CD4-positive, alpha-beta T cell treated with Interleukin-1 beta for 1 hour (primary cell): ENCODE measurements around the gene PSMA7.

Experiments used
- DNase-seq, 2 donors: peaks; one replicate each; pipeline ENCODE4 v3.0.0-alpha.2; 2020 to 2022

The PSMA7 gene

DNA sequence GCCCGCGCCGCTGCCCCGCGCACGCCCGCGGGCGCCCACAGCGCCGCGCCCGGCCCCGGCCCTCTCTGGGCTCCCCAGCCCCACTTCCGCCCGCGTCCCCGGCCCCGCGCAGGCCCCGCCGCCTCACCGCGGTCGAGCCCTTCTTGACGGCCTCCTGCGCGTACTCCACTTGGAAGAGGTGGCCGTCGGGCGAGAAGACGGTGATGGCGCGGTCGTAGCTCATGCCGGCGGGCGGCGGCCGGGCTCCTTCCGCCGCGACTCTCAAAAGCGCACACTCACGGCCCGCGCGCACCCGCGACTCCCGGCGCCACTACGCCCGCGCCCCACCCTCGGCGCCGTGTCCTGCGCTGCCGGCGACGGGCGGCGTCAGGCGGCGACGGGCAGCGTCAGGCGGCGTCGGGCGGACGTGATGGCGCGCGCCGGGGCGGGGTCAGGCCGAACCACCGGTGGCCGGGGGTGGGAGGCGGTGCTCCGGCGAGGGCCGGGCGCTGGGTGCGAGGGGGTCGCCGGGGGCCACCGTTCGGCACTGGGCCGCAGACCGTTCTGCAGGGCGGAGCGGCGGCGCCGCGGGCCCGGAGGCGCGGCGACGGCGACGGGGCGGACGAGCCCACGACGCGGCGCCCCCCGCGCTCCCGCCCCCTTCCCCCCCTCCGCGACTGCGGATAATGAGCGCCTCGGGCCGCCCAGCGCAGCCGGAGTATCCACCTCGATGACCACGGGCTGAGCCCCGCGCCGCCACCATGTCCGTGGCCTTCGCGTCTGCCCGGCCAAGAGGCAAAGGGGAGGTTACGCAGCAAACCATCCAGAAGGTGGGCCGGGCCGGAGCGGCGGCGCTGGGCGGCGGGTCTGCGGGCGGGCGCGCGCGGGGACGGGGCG is at the start of gene PSMA7, which contains the start of gene SS18L1:
TSS of gene PSMA7 (minus strand) at position 314 of the 876 bp plus-strand sequence. CDS start at position 223, 91 bp downstream.
TSS of gene SS18L1 (plus strand) at position 689 of the 876 bp plus-strand sequence. CDS start at position 741, 52 bp downstream.
- DNase-seq: peak; percentile 86 to 87

DNA sequence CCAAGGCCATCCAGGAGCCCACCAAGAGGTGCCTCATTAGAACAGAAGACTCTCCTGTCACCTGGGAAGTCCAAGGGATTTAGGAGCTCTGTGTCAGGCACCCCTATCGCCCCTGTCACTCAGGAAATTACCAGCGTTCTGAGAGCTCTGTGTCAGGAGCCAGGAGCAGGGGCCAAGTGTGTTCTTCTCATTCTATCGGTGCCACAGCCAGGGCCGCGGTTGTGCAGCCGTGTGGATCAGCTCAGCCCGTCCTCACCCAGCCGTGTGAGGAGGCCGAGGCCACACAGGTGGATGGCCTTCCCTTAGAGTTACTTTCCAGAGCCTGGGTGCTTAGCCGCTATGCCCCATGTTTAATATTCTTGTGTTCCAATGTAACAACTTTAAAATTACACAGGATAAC is 49.4 kb upstream of the PSMA7 start:
- no peak for DNase-seq

DNA sequence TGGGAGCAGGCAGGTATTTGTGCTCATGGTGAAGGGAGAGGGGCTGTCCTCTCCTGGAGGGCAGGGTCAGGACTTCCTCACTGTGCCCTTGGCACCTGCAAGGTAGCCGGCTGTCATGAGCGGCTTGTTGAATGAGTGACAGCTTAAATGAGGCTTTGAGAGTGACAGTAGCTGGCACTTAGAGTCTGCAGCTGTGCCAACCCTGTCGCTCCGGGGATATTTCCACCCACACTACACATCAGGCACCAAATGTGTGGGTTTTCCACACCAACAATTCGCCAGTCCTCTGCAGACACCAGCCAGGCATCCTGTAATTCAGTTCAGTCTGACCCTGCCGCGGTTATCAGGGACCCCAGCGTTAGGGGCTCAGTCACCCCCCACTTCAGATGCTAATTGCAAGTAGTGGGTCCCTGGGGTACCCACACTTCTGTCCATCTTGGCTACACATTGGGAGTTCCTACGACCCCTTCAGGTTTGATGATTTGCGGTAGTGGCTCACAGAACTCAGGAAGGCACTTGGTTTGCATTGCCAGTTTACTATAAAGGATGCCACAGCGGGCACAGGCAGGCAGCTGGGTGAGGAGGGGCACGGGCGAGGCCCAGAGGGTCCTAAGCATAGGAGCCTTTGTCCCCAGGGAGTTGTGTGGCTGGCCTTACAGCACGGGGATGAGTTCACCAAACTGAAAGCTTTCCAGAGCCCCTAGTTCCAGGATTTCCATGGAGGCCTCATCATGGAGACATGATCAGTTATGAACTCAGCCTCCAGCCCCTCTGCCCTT is 48.8 kb upstream of the PSMA7 start:
- DNase-seq: no peak

DNA sequence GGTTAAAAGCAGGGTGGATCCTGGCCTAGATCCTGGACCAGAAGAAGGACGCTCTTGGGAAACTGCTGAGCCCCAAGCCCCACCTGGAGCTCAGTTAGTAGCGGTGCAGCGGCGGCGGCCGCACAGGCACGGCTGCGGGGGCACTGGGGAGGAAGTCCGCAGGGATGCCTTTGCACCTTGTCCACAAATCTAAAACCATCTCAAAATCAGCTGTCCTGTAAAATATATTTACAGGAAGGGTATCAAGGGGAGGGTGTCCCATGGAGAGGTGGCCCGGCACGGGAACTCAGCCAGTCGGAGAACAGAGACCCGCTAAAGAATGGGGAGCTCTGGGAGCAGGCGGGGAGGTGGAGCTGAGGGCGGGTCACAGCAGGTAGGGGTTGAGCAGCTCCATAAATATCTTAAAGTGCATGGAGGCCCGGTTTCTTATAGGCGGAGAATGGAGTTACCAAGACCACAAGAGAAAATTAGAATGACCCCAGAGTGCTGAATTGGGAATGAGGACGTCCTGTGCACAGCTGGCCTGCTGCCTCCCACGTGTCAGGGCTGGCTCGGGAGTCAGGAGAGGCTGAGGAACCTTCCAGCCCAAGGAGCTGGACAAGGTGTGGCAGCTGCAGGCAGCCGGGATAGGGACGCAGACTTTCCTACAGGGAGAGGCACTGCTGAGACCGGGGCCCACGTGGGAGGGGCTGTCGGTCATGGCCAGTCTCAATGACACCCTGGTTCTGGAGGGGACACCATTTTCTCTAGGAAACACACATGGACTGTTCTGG is 47.6 kb upstream of the PSMA7 start:
- DNase-seq: no peak

DNA sequence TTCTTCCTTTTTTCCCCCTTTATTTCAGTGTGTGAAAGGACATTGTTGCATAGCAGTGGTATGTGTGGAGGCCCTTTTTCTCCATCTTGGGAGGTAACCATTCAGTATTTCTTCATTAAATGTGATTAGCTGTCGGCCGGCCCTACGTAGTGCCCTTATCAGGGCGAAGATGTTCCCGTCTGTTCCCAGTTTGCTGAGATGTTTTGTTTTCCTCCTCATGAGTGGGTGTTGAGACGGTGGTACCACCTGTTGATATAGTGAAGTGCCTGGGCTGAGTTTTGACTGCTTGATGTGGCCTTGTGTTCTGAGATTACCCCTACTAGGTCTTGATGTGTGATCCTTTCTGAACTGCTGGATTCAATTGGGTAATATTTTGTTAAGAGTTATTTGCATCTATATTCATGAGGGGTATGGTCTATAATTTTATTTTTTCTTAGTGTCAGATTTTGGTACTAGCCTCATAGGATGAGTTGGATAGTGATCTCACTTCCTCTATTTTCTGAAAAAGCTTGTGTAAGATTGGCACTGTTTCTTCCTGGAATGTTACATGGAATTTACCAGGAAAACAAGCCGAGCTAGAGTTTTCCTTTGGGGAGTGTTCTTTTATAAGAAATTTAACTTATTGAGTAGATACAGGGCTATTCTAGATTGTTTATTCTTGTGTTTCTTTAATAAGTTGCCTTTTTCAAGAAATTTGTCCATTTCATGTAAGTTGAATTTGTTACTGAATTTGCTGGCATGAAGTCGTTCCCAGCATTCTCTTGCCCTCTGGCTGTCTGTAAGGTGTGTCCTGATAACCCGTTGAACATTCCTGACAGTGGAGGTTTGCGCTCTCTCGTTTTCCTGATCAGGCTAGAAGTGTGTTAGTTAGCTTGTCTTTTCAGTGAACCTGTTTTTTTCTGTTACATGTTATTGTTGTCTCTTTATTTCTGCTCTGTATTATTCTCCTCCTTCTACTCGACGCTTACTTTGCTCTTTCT is 44.0 kb upstream of the PSMA7 start:
- no peak for DNase-seq

DNA sequence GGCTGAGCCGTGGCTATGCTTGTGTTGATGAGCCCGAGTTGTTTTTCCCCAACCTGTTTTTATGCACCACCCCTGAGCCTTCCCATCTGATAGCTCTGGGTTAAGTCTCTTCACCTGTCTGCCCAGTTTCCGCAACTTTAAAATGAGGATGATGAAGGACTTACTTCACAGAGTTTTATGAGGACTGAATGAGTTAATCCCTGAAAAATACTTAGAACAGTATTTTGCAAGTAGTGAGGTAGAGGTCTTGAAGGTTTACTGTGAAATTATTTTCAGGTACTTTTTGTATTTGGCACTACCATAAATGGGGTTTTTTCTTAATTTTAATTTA is 42.9 kb upstream of the PSMA7 start:
- no peak for DNase-seq

DNA sequence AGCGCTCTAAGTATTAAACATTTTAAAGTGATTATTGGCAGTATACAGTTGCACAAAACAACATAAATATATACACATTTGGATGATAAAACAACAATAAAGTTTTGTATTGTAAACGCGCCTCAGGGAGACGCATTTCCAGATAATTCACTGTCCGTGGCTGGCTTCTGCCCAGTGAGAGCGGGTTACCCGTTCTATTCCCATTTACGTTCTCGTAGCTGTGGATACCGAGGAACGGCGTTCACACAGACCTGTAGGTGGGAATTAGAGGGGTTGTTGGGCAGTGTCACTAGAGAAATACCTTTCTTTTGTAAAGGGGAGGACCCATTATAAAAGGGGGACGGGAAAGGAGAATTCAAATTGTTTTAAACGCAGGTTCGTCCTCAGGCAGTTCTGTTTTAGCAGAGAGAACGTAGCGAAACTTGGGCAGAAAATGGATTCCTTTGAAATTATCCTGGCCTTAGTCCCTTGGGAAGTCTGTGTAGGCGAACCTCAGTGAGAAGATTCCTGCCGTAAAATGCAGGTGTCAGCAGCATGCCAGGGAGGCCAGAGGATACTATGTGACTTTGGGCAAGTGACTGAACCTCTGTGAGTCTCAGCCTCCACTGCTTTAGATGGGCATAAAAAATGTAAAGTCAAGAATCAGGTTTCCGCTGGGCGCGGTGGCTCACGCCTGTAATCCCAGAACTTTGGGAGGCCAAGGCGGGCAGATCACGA is 40.4 kb upstream of the PSMA7 start:
- no peak for DNase-seq

DNA sequence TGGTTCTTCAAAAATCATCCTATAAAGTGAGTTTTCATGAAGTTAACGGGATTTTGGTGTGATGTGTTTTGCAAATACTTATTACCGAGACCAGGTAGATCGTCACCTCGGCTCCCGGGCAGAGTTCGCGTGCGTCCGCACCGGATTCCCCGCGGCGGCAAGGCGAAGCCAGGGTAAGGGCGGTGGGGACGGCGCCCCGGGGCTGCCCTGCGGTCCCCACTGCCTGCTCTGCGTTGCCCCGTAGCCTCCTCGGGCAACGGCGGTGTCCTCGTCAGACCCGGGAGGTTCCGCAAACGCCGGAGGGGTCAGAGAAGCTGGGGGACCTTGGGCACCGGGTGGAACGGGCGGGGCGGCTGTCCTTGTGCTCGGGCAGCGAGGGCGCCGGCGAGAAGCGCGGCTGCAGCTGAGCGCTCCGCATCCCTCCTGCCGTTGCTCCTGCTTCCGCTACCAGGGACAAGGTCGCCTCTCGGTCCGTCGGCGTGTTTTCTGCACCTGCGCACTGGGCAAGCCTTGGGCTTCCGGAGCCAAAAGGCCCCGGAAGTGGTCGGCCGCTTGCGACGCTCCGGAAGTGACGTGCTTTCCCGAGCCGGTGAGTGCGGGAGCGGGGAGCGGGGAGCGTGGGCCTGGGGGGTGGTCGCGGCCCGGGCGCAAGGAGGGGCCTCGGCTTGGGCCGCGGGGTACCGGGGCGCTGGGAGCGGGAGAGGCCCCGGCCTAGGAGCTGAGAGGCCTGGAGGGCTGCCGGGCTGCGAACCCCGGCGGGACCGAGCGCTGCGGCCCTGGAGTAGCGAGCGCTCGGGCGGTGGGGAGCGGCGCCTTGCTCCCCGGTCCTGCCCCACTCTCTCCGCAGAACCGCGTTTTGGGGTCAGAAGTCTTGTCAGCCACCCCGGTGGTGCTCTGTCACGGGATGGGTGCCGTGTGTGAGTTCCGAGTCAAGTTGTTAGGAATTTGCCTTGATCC is 39.6 kb upstream of the PSMA7 start, which contains the start of gene MTG2:
TSS of gene MTG2 (plus strand) at position 560 of the 957 bp plus-strand sequence. CDS start 10,393 bp downstream, outside the sequence.
- peak; percentile 94 to 95 for DNase-seq

DNA sequence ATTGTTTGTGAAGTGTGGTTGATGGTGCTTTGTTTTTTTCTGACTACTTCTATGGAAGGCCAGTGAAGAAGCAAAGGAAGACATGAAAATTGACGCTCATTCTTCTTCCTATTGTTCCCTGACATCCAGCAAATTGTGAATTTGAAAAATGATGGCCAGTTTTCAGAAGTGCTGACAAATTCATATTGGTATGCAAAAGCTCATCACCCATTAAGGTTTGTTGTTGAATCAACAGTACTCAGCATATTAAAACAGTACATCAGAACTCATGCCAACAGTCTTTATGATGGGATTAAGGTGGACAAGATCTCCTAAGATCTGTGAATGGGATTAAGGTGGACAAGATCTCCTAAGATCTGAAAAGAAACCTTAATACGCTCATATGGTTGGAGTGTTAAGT is 38.6 kb upstream of the PSMA7 start:
- DNase-seq: no peak

DNA sequence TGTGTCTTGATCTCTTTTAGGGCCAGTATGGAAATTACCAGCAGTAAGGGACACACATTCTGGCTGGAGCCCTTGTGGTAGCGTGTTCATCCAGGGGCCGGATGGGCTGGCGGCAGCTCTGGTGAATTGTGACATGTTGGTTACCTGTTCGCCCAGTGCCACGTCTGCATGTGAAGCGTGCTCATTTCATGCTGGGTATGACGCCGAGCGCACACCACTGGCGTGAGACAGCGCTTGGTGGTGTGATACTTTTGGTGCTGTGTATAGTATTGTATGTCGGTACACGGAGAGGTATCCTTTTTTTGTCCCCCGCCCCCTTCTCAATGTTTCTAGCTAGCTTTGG is 35.9 kb upstream of the PSMA7 start:
- DNase-seq: no peak

DNA sequence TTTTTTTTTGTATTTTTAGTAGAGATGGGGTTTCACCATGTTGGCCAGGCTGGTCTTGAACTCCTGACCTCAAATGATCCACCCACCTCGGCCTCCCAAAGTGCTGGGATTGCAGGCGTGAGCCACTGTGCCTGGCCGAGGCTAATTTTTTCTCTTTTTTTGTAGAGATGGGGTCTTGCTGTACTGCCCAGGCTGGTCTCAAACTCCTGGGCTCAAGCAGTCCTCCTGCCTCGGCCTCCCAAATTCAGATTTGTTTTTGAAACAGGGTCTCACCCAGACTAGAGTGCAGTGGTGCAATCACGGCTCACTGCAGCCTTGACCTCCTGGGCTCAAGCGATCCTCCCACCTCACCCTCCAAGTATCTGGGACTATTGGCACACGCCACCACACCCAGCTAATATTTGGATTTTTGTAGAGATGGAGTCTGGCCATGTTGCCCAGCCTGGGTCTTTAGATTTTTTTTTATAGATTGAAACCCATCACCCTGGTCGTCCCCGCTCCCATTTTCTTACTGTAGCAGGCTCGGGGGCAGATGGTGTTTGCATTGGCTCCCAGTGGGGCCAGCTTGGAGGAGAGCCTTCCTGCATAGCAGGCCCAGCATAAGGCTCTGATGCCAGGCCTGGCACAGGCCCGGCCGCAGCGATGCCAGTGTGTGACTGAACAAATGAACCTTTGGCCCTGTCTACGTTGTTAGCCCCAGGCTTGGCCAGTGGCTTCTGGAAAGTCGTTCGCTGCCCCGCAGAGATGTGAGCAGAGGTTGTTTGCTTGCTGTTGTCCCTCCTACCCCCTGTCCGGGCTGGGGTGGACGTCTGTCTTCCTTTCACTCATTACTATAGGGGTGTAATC is 35.3 kb upstream of the PSMA7 start:
- no peak for DNase-seq

DNA sequence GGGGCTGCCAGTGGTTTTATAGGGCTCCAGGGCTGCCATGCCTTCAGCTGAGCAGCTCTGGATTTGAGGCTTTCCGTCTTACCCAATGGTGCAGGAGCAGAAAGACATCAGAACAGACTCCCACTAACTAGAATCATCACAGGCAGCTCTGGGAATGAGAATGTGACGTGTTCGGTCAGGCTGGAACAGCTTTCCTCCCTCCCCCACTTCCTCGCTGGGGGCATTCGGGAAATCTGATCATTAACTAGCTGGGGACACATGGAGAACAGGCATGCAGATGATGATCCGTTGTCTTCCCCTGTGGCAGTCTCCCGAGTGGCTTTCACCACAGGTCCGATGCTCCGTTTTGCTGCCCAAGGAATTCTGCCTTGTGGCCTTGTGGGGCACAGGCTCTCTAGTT is 34.1 kb upstream of the PSMA7 start:
- DNase-seq: no peak

DNA sequence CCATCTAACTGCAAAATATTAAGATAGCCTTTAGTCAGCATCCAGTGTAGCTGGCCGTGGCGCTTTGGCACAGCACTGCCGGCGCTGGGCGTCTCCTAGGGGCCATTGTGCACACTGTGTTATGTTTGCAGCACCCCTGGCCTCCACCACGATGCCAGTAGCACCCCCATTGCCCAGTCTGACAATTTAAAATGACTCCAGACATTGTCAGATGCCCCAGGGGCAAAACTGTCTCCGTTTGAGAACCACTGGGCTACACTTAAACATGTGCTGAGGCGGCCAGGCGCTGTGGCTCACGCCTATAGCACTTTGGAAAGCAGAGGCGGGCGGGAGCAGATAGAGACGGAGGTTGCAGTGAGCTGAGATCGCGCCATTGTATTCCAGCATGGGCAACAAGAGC is 33.7 kb upstream of the PSMA7 start:
- no peak for DNase-seq

DNA sequence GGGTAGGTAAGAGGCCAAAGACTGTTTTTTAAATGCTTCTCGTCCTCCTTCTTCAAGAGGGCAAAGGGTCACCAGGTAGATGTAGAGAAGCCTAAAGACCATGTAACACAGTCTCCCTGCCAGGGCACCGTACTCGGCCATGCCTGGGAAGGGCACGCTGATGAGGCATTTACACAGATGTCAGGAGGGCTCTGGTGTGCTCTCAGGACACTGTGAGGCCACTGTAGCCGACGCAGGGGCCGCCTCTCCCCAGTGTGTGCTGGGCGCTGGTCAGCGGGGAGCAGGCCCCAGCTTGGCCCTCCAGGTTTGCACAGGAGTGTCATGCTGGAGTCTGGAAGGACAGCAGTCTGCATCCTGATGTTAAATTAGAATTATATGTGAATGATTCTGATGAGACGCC is 32.5 kb upstream of the PSMA7 start:
- DNase-seq: no peak

DNA sequence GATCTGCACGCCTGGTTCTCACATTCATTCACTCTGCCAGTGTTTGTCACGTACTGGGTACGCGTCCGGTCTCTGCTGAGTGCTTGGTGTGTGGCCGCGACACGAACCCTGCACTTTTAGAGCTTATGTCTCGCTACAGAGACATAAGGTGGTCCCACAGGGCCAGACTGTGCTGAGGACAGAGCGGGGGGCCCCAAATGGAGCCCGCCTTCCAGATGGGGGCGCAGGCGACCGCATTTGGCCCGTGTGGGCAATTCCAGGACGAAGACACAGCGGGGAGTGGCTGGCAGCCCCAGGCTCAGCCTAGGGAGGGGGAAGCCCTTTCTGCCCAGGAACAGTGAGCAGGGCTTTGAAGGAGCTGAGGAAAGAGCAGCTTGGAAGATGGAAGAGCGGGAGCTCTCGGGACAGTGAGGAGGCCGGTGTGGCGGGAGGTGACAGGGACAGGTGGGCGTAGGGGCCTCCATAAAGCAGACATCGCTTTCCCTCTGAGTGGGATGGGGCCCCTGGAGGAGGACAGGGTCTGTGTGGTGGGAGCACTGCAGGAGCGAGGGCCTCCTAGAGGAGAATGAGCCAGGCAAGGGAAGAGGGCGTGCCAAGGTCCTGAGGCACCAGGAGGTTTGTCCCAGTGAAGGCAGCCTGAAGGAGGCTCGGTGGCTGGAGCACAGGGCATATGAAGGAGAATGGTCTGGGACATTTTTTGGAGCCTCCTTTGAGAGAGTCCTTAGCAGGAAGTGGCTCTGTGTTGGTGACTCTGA is 31.9 kb upstream of the PSMA7 start:
- DNase-seq: no peak

DNA sequence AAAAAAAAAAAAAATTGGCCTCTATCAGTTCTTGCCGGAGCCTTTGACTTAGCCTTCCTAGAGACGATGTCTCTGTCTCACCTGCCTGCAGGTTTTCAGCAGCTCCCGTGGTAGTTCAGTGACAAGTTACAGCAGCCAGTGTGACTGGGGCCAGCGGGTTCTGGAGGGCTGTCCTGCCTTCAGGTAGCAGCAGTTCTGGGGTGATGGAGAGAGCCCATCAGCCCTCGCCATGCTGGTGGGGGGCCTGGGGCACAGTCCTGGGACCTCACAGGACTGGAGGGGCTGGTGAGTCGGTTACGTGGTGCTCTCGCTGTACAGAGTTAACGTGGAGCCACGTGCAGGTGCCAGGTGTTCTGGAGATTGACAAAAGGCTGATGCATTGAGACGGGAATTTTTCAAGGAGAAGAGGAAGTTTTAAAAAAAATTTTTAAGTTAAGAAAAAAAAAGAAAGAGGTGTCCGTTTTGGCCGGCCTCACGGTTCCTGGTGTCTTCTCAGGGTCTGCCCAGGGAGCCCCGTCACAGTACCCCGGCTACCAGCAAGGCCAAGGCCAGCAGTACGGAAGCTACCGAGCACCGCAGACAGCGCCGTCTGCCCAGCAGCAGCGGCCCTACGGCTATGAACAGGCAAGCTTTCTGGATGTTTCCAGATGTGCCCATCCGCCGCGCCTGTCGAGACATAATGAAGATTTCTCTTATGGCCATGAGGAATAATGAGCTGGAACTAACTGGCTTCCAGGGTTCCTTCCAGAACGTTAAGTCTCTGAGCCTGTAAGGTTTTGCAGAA is 31.0 kb upstream of the PSMA7 start:
- no peak for DNase-seq

DNA sequence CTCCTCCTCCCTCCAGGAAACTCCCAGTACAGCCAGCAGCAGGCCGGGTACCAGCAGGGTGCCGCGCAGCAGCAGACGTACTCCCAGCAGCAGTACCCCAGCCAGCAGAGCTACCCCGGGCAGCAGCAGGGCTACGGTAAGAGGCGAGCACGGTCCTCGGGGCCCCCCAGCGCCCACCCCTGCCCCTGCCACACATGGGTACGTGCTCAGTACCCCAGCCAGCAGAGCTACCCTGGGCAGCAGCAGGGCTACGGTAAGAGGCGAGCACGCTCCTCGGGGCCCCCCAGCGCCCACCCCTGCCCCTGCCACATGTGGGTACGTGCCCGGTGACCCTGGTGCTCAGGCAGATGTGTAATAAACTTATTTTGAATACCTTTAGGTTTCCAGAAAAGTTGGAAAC is 29.5 kb upstream of the PSMA7 start:
- DNase-seq: no peak

DNA sequence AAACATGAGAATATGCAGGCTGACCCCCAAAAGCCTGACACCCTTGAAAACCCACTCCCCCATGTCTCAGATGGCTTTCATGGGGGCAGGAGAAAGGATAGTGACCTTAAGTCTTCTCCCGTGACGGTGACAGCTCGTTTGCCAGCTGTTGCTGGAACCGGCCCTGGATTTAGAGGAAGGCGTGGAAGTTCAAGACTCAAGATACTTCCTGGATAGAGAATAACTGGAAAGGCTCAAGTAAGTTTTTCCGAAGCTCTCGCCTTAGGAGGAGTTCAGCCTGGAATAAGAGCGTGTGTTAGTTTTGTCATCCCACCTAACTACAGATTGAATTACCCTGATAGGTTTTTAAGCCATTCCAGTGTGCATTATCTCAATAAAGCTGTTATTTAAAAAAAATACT is 28.1 kb upstream of the PSMA7 start:
- no peak for DNase-seq
